GM19351 (cell line): ENCODE results near the gene SCTR.

Experiments
- ATAC-seq: cut with Tn5 transposase; IDR thresholded peaks from one replicate; pipeline ENCODE4 v1.9.1; 2021; ENCODE audit warnings: mild to moderate bottlenecking, moderate library complexity; ENCODE audit not compliant: unreplicated experiment

Gene SCTR

GRCh38 chr2:119475857-119476244, 48.4 kb downstream of the SCTR start:
- no peak for ATAC-seq

GRCh38 chr2:119475225-119475856, 48.9 kb downstream of the SCTR start:
- no peak for ATAC-seq

- ATAC-seq, result no peak
These were observed 49.7 kb downstream of the SCTR start for GRCh38 chr2:119474371-119475224.

GRCh38 chr2:119473621-119474370, 50.5 kb downstream of the SCTR start:
- ATAC-seq, result no peak

- no peak for ATAC-seq
These were observed 51.5 kb downstream of the SCTR start for GRCh38 chr2:119472749-119473148.

- no peak for ATAC-seq
These were observed 54.5 kb downstream of the SCTR start for GRCh38 chr2:119469661-119470297.

- ATAC-seq, result no peak
These were observed 55.2 kb downstream of the SCTR start for GRCh38 chr2:119469131-119469530.

- ATAC-seq, result no peak
These were observed 55.9 kb downstream of the SCTR start for GRCh38 chr2:119468154-119468955.

- ATAC-seq, result no peak
These were observed 57.9 kb downstream of the SCTR start for GRCh38 chr2:119466373-119466772.

GRCh38 chr2:119465687-119466086, 58.6 kb downstream of the SCTR start:
- no peak for ATAC-seq

- no peak for ATAC-seq
These were observed 59.3 kb downstream of the SCTR start for GRCh38 chr2:119464981-119465380.

- ATAC-seq, result no peak
These were observed 60.3 kb downstream of the SCTR start for GRCh38 chr2:119463990-119464389.

GRCh38 chr2:119463136-119463535, 61.1 kb downstream of the SCTR start:
- no peak for ATAC-seq

GRCh38 chr2:119462574-119462973, 61.7 kb downstream of the SCTR start:
- ATAC-seq, result no peak

GRCh38 chr2:119461811-119462210, 62.5 kb downstream of the SCTR start:
- ATAC-seq, result no peak

GRCh38 chr2:119460076-119460475, 64.2 kb downstream of the SCTR start:
- no peak for ATAC-seq

GRCh38 chr2:119455066-119455718, 69.1 kb downstream of the SCTR start:
- ATAC-seq, result no peak

GRCh38 chr2:119453972-119454593, 70.2 kb downstream of the SCTR start:
- ATAC-seq, result no peak

GRCh38 chr2:119451336-119452050, 72.8 kb downstream of the SCTR start:
- no peak for ATAC-seq
